B cell (primary cell): Measurements from ENCODE around the gene NDUFS3. TPM values are rescaled to one million over a fixed set of nuclear protein-coding genes. Genes with fewer than 3 reads are reported as not detected.

ENCODE experiments used
- ATAC-seq: fragments of 200-7000 bp; cut with Tn5 transposase; one replicate; pipeline ENCODE4 v1.10.0; 2021; ENCODE audit warnings: low read depth, mild to moderate bottlenecking, moderate number of reproducible peaks, moderate library complexity
- CTCF ChIA-PET: fragments of 350-600 bp; sonication (Branson Sonifier 250); formaldehyde crosslinking; loops from one replicate; lab custom pipeline; 2021; ENCODE audit warnings: antibody characterized with exemption, inconsistent platforms; lab: Charles Lee
- POLR2A ChIA-PET: fragments of 350-600 bp; sonication (Branson Sonifier 250); formaldehyde crosslinking; loops from one replicate; lab custom pipeline; 2021; ENCODE audit warnings: antibody characterized with exemption; lab: Charles Lee
- DNase-seq: peaks from one replicate; pipeline ENCODE4 v3.0.0; 2013
- H2AFZ ChIP-seq: 2 replicates; pipeline ENCODE4 v1.6.1; 2012; ENCODE audit warnings: mild to moderate bottlenecking, low read depth, low read length; ENCODE audit not compliant: insufficient read depth, poor library complexity, severe bottlenecking
- H3K27ac ChIP-seq, 2 donors: 1 replicate in 1 of 2; 2 replicates in 1 of 2; pipeline ENCODE4 v1.5.1; 2012 to 2013; ENCODE audit warnings: low read length in 2 of 2, mild to moderate bottlenecking in 2 of 2, moderate library complexity in 1 of 2
- H3K27me3 ChIP-seq, 4 experiments: fragments of 200-600 bp in 1 of 4; sonication (generic) in 1 of 4; replicated peaks in 1 of 4; 1 replicate in 2 of 4; 2 replicates in 2 of 4; pipeline versions ENCODE4 v1.6.1 to v1.7.0; 2013 to 2016; ENCODE audit warnings: low read length in 3 of 4, mild to moderate bottlenecking in 2 of 4, mixed read lengths in 1 of 4, moderate library complexity in 1 of 4; ENCODE audit not compliant: insufficient read depth in 4 of 4, control insufficient read depth in 3 of 4; ENCODE audit errors: control extremely low read depth in 1 of 4
- H3K36me3 ChIP-seq, 2 experiments: replicated peaks in 1 of 2; 1 replicate in 1 of 2; 2 replicates in 1 of 2; pipeline versions ENCODE4 v1.6.1 to v1.7.1; 2013; ENCODE audit warnings: low read length in 1 of 2; ENCODE audit not compliant: insufficient read depth in 2 of 2, control insufficient read depth in 1 of 2; ENCODE audit errors: control extremely low read depth in 1 of 2, extremely low read depth in 1 of 2
- H3K4me1 ChIP-seq, 2 donors: fragments of 200-600 bp in 1 of 2; sonication (generic) in 1 of 2; 1 replicate in 1 of 2; 2 replicates in 1 of 2; pipeline versions ENCODE4 v1.5.1 to v1.6.1; 2013 to 2017; ENCODE audit warnings: low read length in 2 of 2; ENCODE audit not compliant: control insufficient read depth in 2 of 2, insufficient read depth in 2 of 2
- H3K4me2 ChIP-seq: replicated peaks from 2 replicates; pipeline ENCODE3; 2012; ENCODE audit warnings: mild to moderate bottlenecking, low read depth, low read length; ENCODE audit not compliant: poor library complexity, severe bottlenecking
- H3K4me3 ChIP-seq, 5 experiments: fragments of 200-600 bp in 1 of 5; sonication (generic) in 1 of 5; 1 replicate in 3 of 5; 2 replicates in 2 of 5; pipeline versions ENCODE4 v1.5.1 to v1.7.0; 2011 to 2016; ENCODE audit warnings: low read length in 4 of 5, mild to moderate bottlenecking in 4 of 5, low read depth in 2 of 5, control low read depth in 1 of 5, moderate library complexity in 1 of 5; ENCODE audit not compliant: insufficient read depth in 1 of 5; ENCODE audit errors: control extremely low read depth in 1 of 5, extremely low read depth in 1 of 5
- H3K79me2 ChIP-seq: fragments of 200-600 bp; sonication (generic); one replicate; pipeline ENCODE4 v1.6.0; 2016; ENCODE audit warnings: low read length; ENCODE audit not compliant: control insufficient read depth, insufficient read depth
- H3K9ac ChIP-seq: fragments of 200-600 bp; sonication (generic); 2 replicates; pipeline ENCODE4 v1.6.1; 2017; ENCODE audit warnings: mild to moderate bottlenecking, low read length, moderate library complexity
- H3K9me3 ChIP-seq, 3 donors: one replicate each; pipeline versions ENCODE4 v1.6.1 to v1.7.1; 2013; ENCODE audit warnings: low read length in 2 of 3; ENCODE audit not compliant: control insufficient read depth in 2 of 3, insufficient read depth in 1 of 3; ENCODE audit errors: control extremely low read depth in 1 of 3
- H4K20me1 ChIP-seq: 2 replicates; pipeline ENCODE4 v1.6.0; 2012; ENCODE audit warnings: mild to moderate bottlenecking, low read length; ENCODE audit not compliant: insufficient read depth, control insufficient read depth, poor library complexity, severe bottlenecking
- H3K27ac Mint-ChIP-seq: one replicate; pipeline ENCODE4 v1.8.0; 2021; ENCODE audit warnings: mixed read lengths
- H3K27me3 Mint-ChIP-seq: one replicate; pipeline ENCODE4 v1.8.0; 2021; ENCODE audit warnings: mixed read lengths
- H3K4me1 Mint-ChIP-seq: one replicate; pipeline ENCODE4 v1.8.0; 2021; ENCODE audit warnings: mixed read lengths
- H3K4me3 Mint-ChIP-seq: one replicate; pipeline ENCODE4 v1.8.0; 2021; ENCODE audit warnings: mixed read lengths
- H3K9me3 Mint-ChIP-seq: one replicate; pipeline ENCODE4 v1.8.0; 2022; ENCODE audit warnings: mixed read lengths; ENCODE audit not compliant: insufficient read depth
- CTCF ChIP-seq: fragments of 200-600 bp; IDR thresholded peaks from one replicate; pipeline ENCODE4 v1.8.0; 2022; ENCODE audit warnings: antibody characterized with exemption, mild to moderate bottlenecking
- EZH2 ChIP-seq: IDR thresholded peaks from 2 replicates; pipeline ENCODE4 v1.6.1; 2012; ENCODE audit warnings: borderline replicate concordance, low read depth, mild to moderate bottlenecking, moderate library complexity, low read length; ENCODE audit not compliant: insufficient read depth, poor library complexity, severe bottlenecking
- WGBS: methylation state at CpG from one replicate; pipeline ENCODE4 v1.1.5; 2013; ENCODE audit warnings: missing lambda C conversion rate; ENCODE audit not compliant: insufficient coverage; 5-methylcytosine and 5-hydroxymethylcytosine counted together
- intact Hi-C: fragments of 100-400 bp; cut with micrococcal nuclease; formaldehyde crosslinking; loops from one replicate; pipeline ENCODE4 v1.10.0; 2022
- polyA plus RNA-seq: library from polyadenylated mRNA; depleted of rRNA; stranded (reverse); fragments of >200 nt; gene quantifications from 2 replicates; pipeline ENCODE4 v1.2.3, GENCODE V29; 2012
- total RNA-seq, 2 donors: library from RNA; stranded (reverse); fragments of 120-200 nt in 1 of 2; gene quantifications; 1 replicate in 1 of 2; 2 replicates in 1 of 2; pipeline versions ENCODE4 v1.2.3 to v1.2.4, GENCODE V29; 2013 to 2022

Gene NDUFS3
- total and polyA plus RNA-seq, 2 donors (not counting 1 experiment from before 2014, with no cell fraction given), result 78.5 to 79.5 TPM

GRCh38 chr11:47605921-47606320 is 27.0 kb downstream of the NDUFS3 start:
- Histone ChIP-seq H3K79me2 (no peaks in the 10 kb centered on the region), H2AFZ (no peak overlapping the region), H3K4me2 (no peak overlapping the region), H3K27ac (no peak overlapping the region), H4K20me1 (no peaks in the 10 kb centered on the region), H3K4me3 (no peak overlapping the region), H3K9ac (no peak overlapping the region), H3K9me3 (no peaks in the 10 kb centered on the region), H3K27me3 (no peaks in the 10 kb centered on the region), H3K4me1 (peaks cover under 1 to 4% of the 10 kb centered on the region in 2 donors), H3K36me3 (peaks cover 0 to 4% of the 10 kb centered on the region in 2 experiments)
- Mint-ChIP-seq H3K27ac (no peak overlapping the region), H3K27me3 (no peaks in the 10 kb centered on the region), H3K4me3 (no peak overlapping the region), H3K9me3 (no peaks in the 10 kb centered on the region), H3K4me1 (peaks cover 4% of the 10 kb centered on the region)
- CTCF ChIA-PET, result no interaction called here
- POLR2A ChIA-PET, result no interaction called here
- no peak for TF ChIP-seq EZH2
- TF ChIP-seq CTCF, result no peak
- intact Hi-C loops, result no loop called here
- no peak for DNase-seq
- ATAC-seq, result no peak
- no CpG with 5 or more reads among the region's 3 CpGs for WGBS

- no peak overlapping the region for H3K4me2 ChIP-seq
- Mint-ChIP-seq H3K27me3 (no peaks in the 10 kb centered on the region), H3K9me3 (no peaks in the 10 kb centered on the region), H3K4me1 (peaks cover 12% of the 10 kb centered on the region), H3K4me3 (no peak overlapping the region), H3K27ac (no peak overlapping the region)
- no peaks in the 10 kb centered on the region for H3K27me3 ChIP-seq
- WGBS, result 50% methylated on average over 4 of the region's 5 CpGs
- no peak overlapping the region for H3K27ac ChIP-seq
- H2AFZ ChIP-seq, result no peak overlapping the region
- no peaks in the 10 kb centered on the region for H3K9me3 ChIP-seq
- H3K4me3 ChIP-seq, result no peak overlapping the region
- CTCF ChIA-PET, result no interaction called here
- peaks cover 0 to 4% of the 10 kb centered on the region in 2 experiments for H3K36me3 ChIP-seq
- ATAC-seq (no peak), DNase-seq (no peak)
- POLR2A ChIA-PET, result no interaction called here
- intact Hi-C loops, result no loop called here
- no peak overlapping the region for H3K9ac ChIP-seq
- H3K79me2 ChIP-seq, result no peaks in the 10 kb centered on the region
- no peak for TF ChIP-seq CTCF
- no peak for TF ChIP-seq EZH2
- H4K20me1 ChIP-seq, result no peaks in the 10 kb centered on the region
- peaks cover 8 to 12% of the 10 kb centered on the region in 2 donors for H3K4me1 ChIP-seq
Measured at GRCh38 chr11:47606731-47607130, 27.9 kb downstream of the NDUFS3 start.
